ENCODE measurements around the gene ALOX15. TPM values are rescaled to one million over a fixed set of nuclear protein-coding genes. Genes with fewer than 3 reads are reported as not detected.
"Not testable (repeated sequence)": the region's sequence is repeated elsewhere in the genome, so short reads cannot be mapped to it uniquely, and the experiment has no call there.

ALOX15 gene
- total RNA-seq, 1 donor from 2014 or later: not detected

GRCh38 chr17:4596636-4597380 is 44.7 kb downstream of the ALOX15 start:
- Histone ChIP-seq H3K4me1 (peaks cover 26% of the 10 kb centered on the region), H3K27me3 (no peaks in the 10 kb centered on the region), H3K4me3 (no peak overlapping the region), H3K9me3 (no peaks in the 10 kb centered on the region), H3K36me3 (no peaks in the 10 kb centered on the region), H3K27ac (no peak overlapping the region)
- no peak for DNase-seq (ENCODE audit: extremely low spot score in 2 of 2)
- intact Hi-C loops (cut with DNase I): no loop called here
- TF ChIP-seq POLR2A (IDR thresholded peaks at IDR 0.05): no peak
- TF ChIP-seq CTCF (IDR thresholded peaks at IDR 0.05): no peak
- TF ChIP-seq POLR2AphosphoS5 (IDR thresholded peaks at IDR 0.05; ENCODE audit: insufficient read depth in 1 of 2, low read depth in 1 of 2): no peak

- not testable (repeated sequence) for H3K27ac ChIP-seq
Observed at GRCh38 chr17:4595685-4596342, 45.7 kb downstream of the ALOX15 start.

GRCh38 chr17:4594931-4595684 is 46.4 kb downstream of the ALOX15 start:
- Histone ChIP-seq H3K27ac (no peak overlapping the region), H3K36me3 (no peaks in the 10 kb centered on the region), H3K27me3 (no peaks in the 10 kb centered on the region), H3K9me3 (no peaks in the 10 kb centered on the region), H3K4me1 (peaks cover 26% of the 10 kb centered on the region), H3K4me3 (no peak overlapping the region)
- DNase-seq (ENCODE audit: extremely low spot score in 2 of 2): no peak
- intact Hi-C loops (cut with DNase I): no loop called here
- no peak for TF ChIP-seq POLR2AphosphoS5 (IDR thresholded peaks at IDR 0.05; ENCODE audit: insufficient read depth in 1 of 2, low read depth in 1 of 2)
- TF ChIP-seq CTCF (IDR thresholded peaks at IDR 0.05): no peak
- no peak for TF ChIP-seq POLR2A (IDR thresholded peaks at IDR 0.05)

More at GRCh38 chr17:4595685-4596342, 45.7 kb downstream of the ALOX15 start:
- H3K36me3 ChIP-seq; intact Hi-C loops (cut with DNase I); DNase-seq (ENCODE audit: extremely low spot score in 2 of 2); H3K4me3 ChIP-seq; H3K9me3 ChIP-seq; H3K27me3 ChIP-seq: not testable (repeated sequence)
- peaks cover 26% of the 10 kb centered on the region for H3K4me1 ChIP-seq

DNA sequence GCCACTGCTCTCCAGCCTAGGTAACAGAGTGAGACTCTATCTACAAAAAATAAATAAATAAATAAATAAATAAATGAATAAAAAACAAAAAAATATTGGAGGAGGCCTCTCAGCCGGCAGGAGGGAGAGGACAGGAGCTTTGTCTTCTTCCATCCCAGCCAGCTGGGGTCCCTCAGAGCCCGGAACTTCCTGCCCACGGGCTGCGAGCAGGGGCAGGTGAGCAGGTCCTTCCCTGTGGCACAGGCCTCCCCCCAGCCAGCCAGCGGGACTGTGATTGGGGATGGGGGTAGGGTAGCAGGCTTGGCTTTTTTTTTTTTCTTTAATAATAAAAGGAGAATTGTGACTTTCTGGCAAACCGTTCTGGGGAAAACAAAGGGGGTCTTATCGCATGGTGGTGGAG is 47.1 kb downstream of the ALOX15 start:
- Histone ChIP-seq H3K27ac (no peak overlapping the region), H3K36me3 (no peaks in the 10 kb centered on the region), H3K4me1 (peaks cover 23% of the 10 kb centered on the region), H3K27me3 (no peaks in the 10 kb centered on the region), H3K9me3 (no peaks in the 10 kb centered on the region), H3K4me3 (no peak overlapping the region)
- no peak for DNase-seq (ENCODE audit: extremely low spot score in 2 of 2)
- intact Hi-C loops (cut with DNase I): no loop called here
- no peak for TF ChIP-seq POLR2AphosphoS5 (IDR thresholded peaks at IDR 0.05; ENCODE audit: insufficient read depth in 1 of 2, low read depth in 1 of 2)
- TF ChIP-seq CTCF (IDR thresholded peaks at IDR 0.05): no peak
- TF ChIP-seq POLR2A (IDR thresholded peaks at IDR 0.05): no peak

GRCh38 chr17:4593021-4593421 is 48.5 kb downstream of the ALOX15 start:
- intact Hi-C loops (cut with DNase I): no loop called here
- no peaks in the 10 kb centered on the region for H3K27me3 ChIP-seq
- DNase-seq (ENCODE audit: extremely low spot score in 2 of 2): no peak
- TF ChIP-seq POLR2A (IDR thresholded peaks at IDR 0.05): no peak
- TF ChIP-seq CTCF (IDR thresholded peaks at IDR 0.05): no peak
- no peak for TF ChIP-seq POLR2AphosphoS5 (IDR thresholded peaks at IDR 0.05; ENCODE audit: insufficient read depth in 1 of 2, low read depth in 1 of 2)
- no peaks in the 10 kb centered on the region for H3K9me3 ChIP-seq
- no peak overlapping the region for H3K4me3 ChIP-seq
- H3K36me3 ChIP-seq: no peaks in the 10 kb centered on the region
- peak overlapping the region; percentile 56 for H3K27ac ChIP-seq
- peaks cover 11% of the 10 kb centered on the region for H3K4me1 ChIP-seq

Data from vagina (tissue), 2 donors.